ENCODE data around the gene STC2. TPM values are rescaled to one million over a fixed set of nuclear protein-coding genes. Genes with fewer than 3 reads are reported as not detected.

STC2 gene
- total and polyA plus RNA-seq, 10 of the 15 experiments (the other 5 are each of a cell fraction or from before 2014, with no cell fraction given): 0.05 to 4.8 (median 2.0) TPM

DNA sequence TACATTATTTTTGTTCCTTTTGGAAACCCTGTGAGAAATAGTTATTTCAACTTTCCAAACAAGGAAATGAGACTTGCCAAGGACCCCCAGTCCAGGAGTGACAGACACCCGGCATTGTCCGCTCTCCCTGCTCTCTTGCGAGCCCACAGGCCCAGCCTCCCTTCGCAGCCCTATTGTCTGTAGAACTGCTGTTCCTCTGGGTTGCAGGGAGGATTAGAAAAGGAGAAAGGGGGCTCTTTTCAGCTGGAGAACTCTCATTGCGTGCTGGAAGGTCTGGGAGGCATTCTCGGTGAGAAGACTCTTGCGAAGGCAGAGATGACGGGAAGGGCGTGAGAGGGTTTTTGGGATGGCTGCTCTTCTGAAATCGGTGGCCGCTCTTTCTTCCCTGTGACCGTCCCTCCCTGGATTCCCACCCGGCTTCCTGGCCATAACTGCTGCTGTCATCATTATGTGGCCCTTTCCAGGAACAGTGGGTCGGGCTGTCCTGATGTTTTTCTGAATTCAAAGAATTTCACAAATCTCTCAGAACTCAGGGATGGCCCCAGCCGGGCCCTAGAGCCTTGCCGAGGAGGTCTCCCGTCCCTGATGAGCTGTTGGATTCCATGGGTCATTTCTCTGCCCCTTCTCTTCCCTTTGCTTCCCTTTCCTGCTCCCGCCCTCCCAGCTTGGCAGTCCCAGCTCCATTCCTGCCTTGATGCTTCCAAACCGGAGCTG, 29.8 kb downstream of the STC2 start (continued):
- TF ChIP-seq, protein P1, sequence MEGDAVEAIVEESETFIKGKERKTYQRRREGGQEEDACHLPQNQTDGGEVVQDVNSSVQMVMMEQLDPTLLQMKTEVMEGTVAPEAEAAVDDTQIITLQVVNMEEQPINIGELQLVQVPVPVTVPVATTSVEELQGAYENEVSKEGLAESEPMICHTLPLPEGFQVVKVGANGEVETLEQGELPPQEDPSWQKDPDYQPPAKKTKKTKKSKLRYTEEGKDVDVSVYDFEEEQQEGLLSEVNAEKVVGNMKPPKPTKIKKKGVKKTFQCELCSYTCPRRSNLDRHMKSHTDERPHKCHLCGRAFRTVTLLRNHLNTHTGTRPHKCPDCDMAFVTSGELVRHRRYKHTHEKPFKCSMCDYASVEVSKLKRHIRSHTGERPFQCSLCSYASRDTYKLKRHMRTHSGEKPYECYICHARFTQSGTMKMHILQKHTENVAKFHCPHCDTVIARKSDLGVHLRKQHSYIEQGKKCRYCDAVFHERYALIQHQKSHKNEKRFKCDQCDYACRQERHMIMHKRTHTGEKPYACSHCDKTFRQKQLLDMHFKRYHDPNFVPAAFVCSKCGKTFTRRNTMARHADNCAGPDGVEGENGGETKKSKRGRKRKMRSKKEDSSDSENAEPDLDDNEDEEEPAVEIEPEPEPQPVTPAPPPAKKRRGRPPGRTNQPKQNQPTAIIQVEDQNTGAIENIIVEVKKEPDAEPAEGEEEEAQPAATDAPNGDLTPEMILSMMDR (IDR thresholded peaks at IDR 0.05 in 2 of 3, conservative IDR thresholded peaks at IDR 0.05 in 1 of 3; ENCODE audit: control insufficient read depth in 2 of 3, extremely low read depth in 1 of 3, insufficient read depth in 1 of 3, low read depth in 3 of 3, low read length in 3 of 3): no peak
- TF ChIP-seq HDAC6 (IDR thresholded peaks at IDR 0.05; ENCODE audit: unreplicated experiment) (no peak), TARDBP (IDR thresholded peaks at IDR 0.05; ENCODE audit: borderline replicate concordance) (no peak), NFIC (IDR thresholded peaks at IDR 0.05; ENCODE audit: low read depth, low read length) (no peak), EP300 (IDR thresholded peaks at IDR 0.05; ENCODE audit: borderline replicate concordance in 1 of 2, control insufficient read depth in 1 of 2, low read depth in 2 of 2, low read length in 2 of 2) (no peak)
- TF ChIP-seq, protein P2, sequence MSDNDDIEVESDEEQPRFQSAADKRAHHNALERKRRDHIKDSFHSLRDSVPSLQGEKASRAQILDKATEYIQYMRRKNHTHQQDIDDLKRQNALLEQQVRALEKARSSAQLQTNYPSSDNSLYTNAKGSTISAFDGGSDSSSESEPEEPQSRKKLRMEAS (IDR thresholded peaks at IDR 0.05; ENCODE audit: low read depth, low read length): no peak
- TF ChIP-seq, protein P3, sequence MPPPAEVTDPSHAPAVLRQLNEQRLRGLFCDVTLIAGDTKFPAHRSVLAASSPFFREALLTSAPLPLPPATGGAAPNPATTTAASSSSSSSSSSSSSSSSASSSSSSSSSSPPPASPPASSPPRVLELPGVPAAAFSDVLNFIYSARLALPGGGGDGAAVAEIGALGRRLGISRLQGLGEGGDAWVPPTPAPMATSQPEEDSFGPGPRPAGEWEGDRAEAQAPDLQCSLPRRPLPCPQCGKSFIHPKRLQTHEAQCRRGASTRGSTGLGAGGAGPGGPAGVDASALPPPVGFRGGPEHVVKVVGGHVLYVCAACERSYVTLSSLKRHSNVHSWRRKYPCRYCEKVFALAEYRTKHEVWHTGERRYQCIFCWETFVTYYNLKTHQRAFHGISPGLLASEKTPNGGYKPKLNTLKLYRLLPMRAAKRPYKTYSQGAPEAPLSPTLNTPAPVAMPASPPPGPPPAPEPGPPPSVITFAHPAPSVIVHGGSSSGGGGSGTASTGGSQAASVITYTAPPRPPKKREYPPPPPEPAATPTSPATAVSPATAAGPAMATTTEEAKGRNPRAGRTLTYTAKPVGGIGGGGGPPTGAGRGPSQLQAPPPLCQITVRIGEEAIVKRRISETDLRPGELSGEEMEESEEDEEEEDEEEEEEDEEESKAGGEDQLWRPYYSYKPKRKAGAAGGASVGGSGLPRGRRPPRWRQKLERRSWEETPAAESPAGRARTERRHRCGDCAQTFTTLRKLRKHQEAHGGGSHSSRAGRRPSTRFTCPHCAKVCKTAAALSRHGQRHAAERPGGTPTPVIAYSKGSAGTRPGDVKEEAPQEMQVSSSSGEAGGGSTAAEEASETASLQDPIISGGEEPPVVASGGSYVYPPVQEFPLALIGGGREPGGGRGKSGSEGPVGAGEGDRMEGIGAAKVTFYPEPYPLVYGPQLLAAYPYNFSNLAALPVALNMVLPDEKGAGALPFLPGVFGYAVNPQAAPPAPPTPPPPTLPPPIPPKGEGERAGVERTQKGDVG (CRISPR knock-in tag; IDR thresholded peaks at IDR 0.05): no peak

All from GM12878 (cell line).